HL-60 (cell line): ENCODE data around the gene ELMO1.

Experiments
- DNase-seq, 2 experiments: peaks; one replicate each; pipeline ENCODE4 v3.0.0-alpha.2; 2010 to 2020; ENCODE audit warnings: low read depth in 1 of 2, low spot score in 1 of 2
- H3K27ac ChIP-seq: fragments of 250-450 bp; sonication (Bioruptor Pico); replicated peaks from 2 replicates; pipeline ENCODE4 v1.5.1; 2020; ENCODE audit warnings: mild to moderate bottlenecking, moderate library complexity
- H3K27me3 ChIP-seq: fragments of 250-450 bp; sonication (Bioruptor Pico); 2 replicates; pipeline ENCODE4 v1.5.1; 2021; ENCODE audit warnings: mild to moderate bottlenecking, moderate library complexity; ENCODE audit not compliant: insufficient read depth, poor library complexity, severe bottlenecking
- H3K4me3 ChIP-seq: replicated peaks from 2 replicates; pipeline ENCODE4 v1.5.1; 2011; ENCODE audit warnings: mild to moderate bottlenecking, control low read depth, low read length; ENCODE audit not compliant: insufficient read depth
- CTCF ChIP-seq: IDR thresholded peaks from one replicate; pipeline ENCODE4 v1.5.1; 2011; ENCODE audit warnings: low read length, control low read depth, inconsistent platforms; ENCODE audit not compliant: insufficient read depth
- GABPA ChIP-seq: IDR thresholded peaks from 2 replicates; pipeline ENCODE4 v1.6.1; 2012; ENCODE audit warnings: low read depth
- POLR2AphosphoS5 ChIP-seq: IDR thresholded peaks from 2 replicates; pipeline ENCODE4 v1.6.1; 2012; ENCODE audit warnings: low read depth
- SPI1 ChIP-seq: IDR thresholded peaks from 2 replicates; pipeline ENCODE4 v1.6.1; 2012; ENCODE audit warnings: low read depth, mild to moderate bottlenecking, borderline replicate concordance
- TF ChIP-seq, protein P1 (sequence below): IDR thresholded peaks from 2 replicates; pipeline ENCODE4 v1.6.1; 2012; ENCODE audit warnings: low read depth; ENCODE audit not compliant: insufficient replicate concordance

The ELMO1 gene

GRCh38 chr7:37097276-37097675 lies 351.4 kb downstream of the ELMO1 start:
- no peaks in the 10 kb centered on the region for H3K27me3 ChIP-seq

GRCh38 chr7:37096341-37096740 lies 352.3 kb downstream of the ELMO1 start:
- TF ChIP-seq CTCF (no peak), GABPA (no peak), SPI1 (no peak), POLR2AphosphoS5 (no peak)
- TF ChIP-seq, protein P1, sequence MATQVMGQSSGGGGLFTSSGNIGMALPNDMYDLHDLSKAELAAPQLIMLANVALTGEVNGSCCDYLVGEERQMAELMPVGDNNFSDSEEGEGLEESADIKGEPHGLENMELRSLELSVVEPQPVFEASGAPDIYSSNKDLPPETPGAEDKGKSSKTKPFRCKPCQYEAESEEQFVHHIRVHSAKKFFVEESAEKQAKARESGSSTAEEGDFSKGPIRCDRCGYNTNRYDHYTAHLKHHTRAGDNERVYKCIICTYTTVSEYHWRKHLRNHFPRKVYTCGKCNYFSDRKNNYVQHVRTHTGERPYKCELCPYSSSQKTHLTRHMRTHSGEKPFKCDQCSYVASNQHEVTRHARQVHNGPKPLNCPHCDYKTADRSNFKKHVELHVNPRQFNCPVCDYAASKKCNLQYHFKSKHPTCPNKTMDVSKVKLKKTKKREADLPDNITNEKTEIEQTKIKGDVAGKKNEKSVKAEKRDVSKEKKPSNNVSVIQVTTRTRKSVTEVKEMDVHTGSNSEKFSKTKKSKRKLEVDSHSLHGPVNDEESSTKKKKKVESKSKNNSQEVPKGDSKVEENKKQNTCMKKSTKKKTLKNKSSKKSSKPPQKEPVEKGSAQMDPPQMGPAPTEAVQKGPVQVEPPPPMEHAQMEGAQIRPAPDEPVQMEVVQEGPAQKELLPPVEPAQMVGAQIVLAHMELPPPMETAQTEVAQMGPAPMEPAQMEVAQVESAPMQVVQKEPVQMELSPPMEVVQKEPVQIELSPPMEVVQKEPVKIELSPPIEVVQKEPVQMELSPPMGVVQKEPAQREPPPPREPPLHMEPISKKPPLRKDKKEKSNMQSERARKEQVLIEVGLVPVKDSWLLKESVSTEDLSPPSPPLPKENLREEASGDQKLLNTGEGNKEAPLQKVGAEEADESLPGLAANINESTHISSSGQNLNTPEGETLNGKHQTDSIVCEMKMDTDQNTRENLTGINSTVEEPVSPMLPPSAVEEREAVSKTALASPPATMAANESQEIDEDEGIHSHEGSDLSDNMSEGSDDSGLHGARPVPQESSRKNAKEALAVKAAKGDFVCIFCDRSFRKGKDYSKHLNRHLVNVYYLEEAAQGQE, result no peak
- DNase-seq, result no peak
- Histone ChIP-seq H3K4me3 (no peak overlapping the region), H3K27ac (no peak overlapping the region), H3K27me3 (no peaks in the 10 kb centered on the region)

More at GRCh38 chr7:37097276-37097675, 351.4 kb downstream of the ELMO1 start:
- Histone ChIP-seq H3K27ac (no peak overlapping the region), H3K4me3 (no peak overlapping the region)
- DNase-seq, result no peak
- no peak for TF ChIP-seq GABPA
- TF ChIP-seq POLR2AphosphoS5, result no peak
- TF ChIP-seq CTCF, result no peak

- H3K27ac ChIP-seq, result no peak overlapping the region
- no peak for DNase-seq
- no peak overlapping the region for H3K4me3 ChIP-seq
- TF ChIP-seq SPI1 (no peak), POLR2AphosphoS5 (no peak), GABPA (no peak), CTCF (no peak)
- TF ChIP-seq, protein P1, result no peak
- no peaks in the 10 kb centered on the region for H3K27me3 ChIP-seq
These were observed 353.5 kb downstream of the ELMO1 start for GRCh38 chr7:37095122-37095521.

DNA sequence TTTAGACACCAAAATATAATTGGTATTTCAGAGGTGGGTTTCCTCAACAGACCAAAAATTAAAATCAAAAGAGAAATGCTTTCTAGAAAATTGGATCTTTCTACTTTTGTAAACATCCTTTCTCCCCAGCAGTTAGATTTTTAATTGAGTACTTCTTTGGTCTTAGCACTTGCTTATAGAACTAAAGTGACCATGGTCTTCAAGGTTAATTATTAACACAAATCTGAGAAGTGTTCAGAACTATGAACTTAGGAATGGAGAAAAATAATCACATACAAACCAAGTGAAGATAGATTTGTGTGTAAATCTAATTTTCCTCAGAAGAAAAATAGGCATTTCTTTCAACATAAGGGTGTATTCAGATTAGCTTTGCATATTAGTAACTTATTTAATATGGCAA lies 355.4 kb downstream of the ELMO1 start:
- no peak for DNase-seq
- H3K27ac ChIP-seq, result no peak overlapping the region
- TF ChIP-seq CTCF, result no peak
- TF ChIP-seq GABPA, result no peak
- no peak for TF ChIP-seq SPI1
- TF ChIP-seq POLR2AphosphoS5, result no peak
- TF ChIP-seq, protein P1, result no peak
- no peak overlapping the region for H3K4me3 ChIP-seq
- H3K27me3 ChIP-seq, result no peaks in the 10 kb centered on the region
